HepG2 (cell line): ENCODE results near the gene CCDC59.

Experiments
- ATF1 ChIP-seq: IDR thresholded peaks from 2 replicates; pipeline ENCODE4 v1.6.1; 2016; ENCODE audit warnings: mild to moderate bottlenecking, control low read depth
- ELF1 ChIP-seq: sonication (generic); formaldehyde crosslinking; IDR thresholded peaks from 2 replicates; pipeline ENCODE4 v1.4.0; 2020; ENCODE audit warnings: missing genetic modification reagents
- KAT8 ChIP-seq: IDR thresholded peaks from 2 replicates; pipeline ENCODE4 v1.6.1; 2016; ENCODE audit warnings: missing genetic modification reagents, missing compliant biosample characterization
- MAZ ChIP-seq, 2 experiments: sonication (generic) in 1 of 2; formaldehyde crosslinking in 1 of 2; IDR thresholded peaks; 2 replicates each; pipeline versions ENCODE4 v1.5.0 to v1.6.1; 2012 to 2020; ENCODE audit warnings: low read depth in 2 of 2, mild to moderate bottlenecking in 2 of 2, borderline replicate concordance in 1 of 2, improper control_type of control experiment in 1 of 2, low read length in 1 of 2, missing genetic modification reagents in 1 of 2, moderate library complexity in 1 of 2
- ZMAT3 ChIP-seq: sonication (generic); formaldehyde crosslinking; conservative IDR thresholded peaks from 2 replicates; pipeline ENCODE4 v1.7.0; 2021; ENCODE audit warnings: missing genetic modification reagents
- ZNF33B ChIP-seq: sonication (generic); formaldehyde crosslinking; IDR thresholded peaks from 2 replicates; pipeline ENCODE4 v1.5.1; 2020; ENCODE audit warnings: mild to moderate bottlenecking, missing genetic modification reagents
- ZNF674 ChIP-seq: sonication (generic); formaldehyde crosslinking; IDR thresholded peaks from 2 replicates; pipeline ENCODE4 v1.5.0; 2020; ENCODE audit warnings: low read depth, mild to moderate bottlenecking, missing genetic modification reagents
- TF ChIP-seq, protein P1 (sequence below): sonication (generic); IDR thresholded peaks from 2 replicates; pipeline ENCODE4 v1.6.1; 2016; ENCODE audit warnings: low read depth, borderline replicate concordance
- TF ChIP-seq, protein P2 (sequence below): sonication (generic); formaldehyde crosslinking; IDR thresholded peaks from 2 replicates; pipeline ENCODE4 v1.8.1; 2023; ENCODE audit warnings: missing genetic modification reagents, mild to moderate bottlenecking, borderline replicate concordance
- TF ChIP-seq, protein P3 (sequence below): sonication (generic); formaldehyde crosslinking; IDR thresholded peaks from 2 replicates; pipeline ENCODE4 v1.5.0; 2020; ENCODE audit warnings: mild to moderate bottlenecking, missing genetic modification reagents, moderate library complexity

DNA sequence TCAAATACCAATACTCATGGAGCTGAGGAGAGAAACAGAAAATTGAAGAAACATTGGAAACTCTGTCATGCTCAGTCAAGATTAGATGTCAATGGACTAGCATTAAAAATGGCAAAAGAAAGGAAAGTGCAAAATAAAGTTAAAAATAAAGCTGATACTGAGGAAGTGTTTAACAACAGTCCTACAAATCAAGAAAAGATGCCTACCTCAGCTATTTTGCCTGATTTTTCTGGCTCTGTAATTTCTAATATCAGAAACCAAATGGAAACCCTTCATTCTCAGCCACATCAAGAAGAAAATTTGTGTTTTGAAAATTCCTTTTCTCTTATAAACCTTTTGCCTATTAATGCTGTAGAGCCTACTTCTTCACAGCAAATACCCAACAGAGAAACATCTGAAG is 40.7 kb upstream of the CCDC59 start:
- TF ChIP-seq ZMAT3 (CRISPR knock-in tag) (no peak), ELF1 (CRISPR knock-in tag) (no peak), ZNF674 (CRISPR knock-in tag) (no peak), MAZ (IDR thresholded peaks at IDR 0.05; ENCODE audit: borderline replicate concordance, low read depth, low read length) (no peak), MAZ (CRISPR knock-in tag; IDR thresholded peaks at IDR 0.05; ENCODE audit: low read depth) (no peak), KAT8 (no peak), ATF1 (no peak), ZNF33B (CRISPR knock-in tag) (no peak)
- TF ChIP-seq, protein P1, sequence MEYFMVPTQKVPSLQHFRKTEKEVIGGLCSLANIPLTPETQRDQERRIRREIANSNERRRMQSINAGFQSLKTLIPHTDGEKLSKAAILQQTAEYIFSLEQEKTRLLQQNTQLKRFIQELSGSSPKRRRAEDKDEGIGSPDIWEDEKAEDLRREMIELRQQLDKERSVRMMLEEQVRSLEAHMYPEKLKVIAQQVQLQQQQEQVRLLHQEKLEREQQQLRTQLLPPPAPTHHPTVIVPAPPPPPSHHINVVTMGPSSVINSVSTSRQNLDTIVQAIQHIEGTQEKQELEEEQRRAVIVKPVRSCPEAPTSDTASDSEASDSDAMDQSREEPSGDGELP, result no peak
- TF ChIP-seq, protein P2, sequence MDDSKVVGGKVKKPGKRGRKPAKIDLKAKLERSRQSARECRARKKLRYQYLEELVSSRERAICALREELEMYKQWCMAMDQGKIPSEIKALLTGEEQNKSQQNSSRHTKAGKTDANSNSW (CRISPR knock-in tag), result no peak
- TF ChIP-seq, protein P3, sequence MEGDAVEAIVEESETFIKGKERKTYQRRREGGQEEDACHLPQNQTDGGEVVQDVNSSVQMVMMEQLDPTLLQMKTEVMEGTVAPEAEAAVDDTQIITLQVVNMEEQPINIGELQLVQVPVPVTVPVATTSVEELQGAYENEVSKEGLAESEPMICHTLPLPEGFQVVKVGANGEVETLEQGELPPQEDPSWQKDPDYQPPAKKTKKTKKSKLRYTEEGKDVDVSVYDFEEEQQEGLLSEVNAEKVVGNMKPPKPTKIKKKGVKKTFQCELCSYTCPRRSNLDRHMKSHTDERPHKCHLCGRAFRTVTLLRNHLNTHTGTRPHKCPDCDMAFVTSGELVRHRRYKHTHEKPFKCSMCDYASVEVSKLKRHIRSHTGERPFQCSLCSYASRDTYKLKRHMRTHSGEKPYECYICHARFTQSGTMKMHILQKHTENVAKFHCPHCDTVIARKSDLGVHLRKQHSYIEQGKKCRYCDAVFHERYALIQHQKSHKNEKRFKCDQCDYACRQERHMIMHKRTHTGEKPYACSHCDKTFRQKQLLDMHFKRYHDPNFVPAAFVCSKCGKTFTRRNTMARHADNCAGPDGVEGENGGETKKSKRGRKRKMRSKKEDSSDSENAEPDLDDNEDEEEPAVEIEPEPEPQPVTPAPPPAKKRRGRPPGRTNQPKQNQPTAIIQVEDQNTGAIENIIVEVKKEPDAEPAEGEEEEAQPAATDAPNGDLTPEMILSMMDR (CRISPR knock-in tag), result no peak
